Measurements from ENCODE around the gene RPE.

RPE gene

GRCh38 chr2:210022824-210023223 is 20.4 kb downstream of the RPE start:
- H3K36me3 ChIP-seq, result peaks cover 82 to 95% (median 92%) of the 10 kb centered on the region in 3 donors
- H3K27ac ChIP-seq, result no peak overlapping the region
- TF ChIP-seq, protein P1, sequence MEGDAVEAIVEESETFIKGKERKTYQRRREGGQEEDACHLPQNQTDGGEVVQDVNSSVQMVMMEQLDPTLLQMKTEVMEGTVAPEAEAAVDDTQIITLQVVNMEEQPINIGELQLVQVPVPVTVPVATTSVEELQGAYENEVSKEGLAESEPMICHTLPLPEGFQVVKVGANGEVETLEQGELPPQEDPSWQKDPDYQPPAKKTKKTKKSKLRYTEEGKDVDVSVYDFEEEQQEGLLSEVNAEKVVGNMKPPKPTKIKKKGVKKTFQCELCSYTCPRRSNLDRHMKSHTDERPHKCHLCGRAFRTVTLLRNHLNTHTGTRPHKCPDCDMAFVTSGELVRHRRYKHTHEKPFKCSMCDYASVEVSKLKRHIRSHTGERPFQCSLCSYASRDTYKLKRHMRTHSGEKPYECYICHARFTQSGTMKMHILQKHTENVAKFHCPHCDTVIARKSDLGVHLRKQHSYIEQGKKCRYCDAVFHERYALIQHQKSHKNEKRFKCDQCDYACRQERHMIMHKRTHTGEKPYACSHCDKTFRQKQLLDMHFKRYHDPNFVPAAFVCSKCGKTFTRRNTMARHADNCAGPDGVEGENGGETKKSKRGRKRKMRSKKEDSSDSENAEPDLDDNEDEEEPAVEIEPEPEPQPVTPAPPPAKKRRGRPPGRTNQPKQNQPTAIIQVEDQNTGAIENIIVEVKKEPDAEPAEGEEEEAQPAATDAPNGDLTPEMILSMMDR (IDR thresholded peaks at IDR 0.05), result no peak
- H3K9me3 ChIP-seq, result no peaks in the 10 kb centered on the region
- DNase-seq, result no peak
- intact Hi-C loops (cut with DNase I; ENCODE audit: low total_unique reads), result no loop called here
- H3K27me3 ChIP-seq, result no peaks in the 10 kb centered on the region
- H3K4me1 ChIP-seq, result no peaks in the 10 kb centered on the region
- no peak overlapping the region for H3K4me3 ChIP-seq

- intact Hi-C loops (cut with DNase I; ENCODE audit: low total_unique reads), result no loop called here
- H3K36me3 ChIP-seq, result peaks cover 38 to 60% (median 54%) of the 10 kb centered on the region in 3 donors
Observed at GRCh38 chr2:210027608-210028007, 25.2 kb downstream of the RPE start.

GRCh38 chr2:210028178-210028577 is 25.7 kb downstream of the RPE start:
- H3K27me3 ChIP-seq, result no peaks in the 10 kb centered on the region
- intact Hi-C loops (cut with DNase I; ENCODE audit: low total_unique reads), result no loop called here
- H3K4me3 ChIP-seq, result no peak overlapping the region
- DNase-seq, result no peak
- H3K36me3 ChIP-seq, result peaks cover 32 to 55% (median 48%) of the 10 kb centered on the region in 3 donors
- H3K9me3 ChIP-seq, result no peaks in the 10 kb centered on the region
- TF ChIP-seq, protein P1 (IDR thresholded peaks at IDR 0.05), result no peak
- H3K4me1 ChIP-seq, result no peaks in the 10 kb centered on the region
- no peak overlapping the region for H3K27ac ChIP-seq

More at GRCh38 chr2:210027608-210028007, 25.2 kb downstream of the RPE start:
- Histone ChIP-seq H3K27me3 (no peaks in the 10 kb centered on the region), H3K4me3 (no peak overlapping the region), H3K27ac (no peak overlapping the region), H3K9me3 (no peaks in the 10 kb centered on the region), H3K4me1 (no peaks in the 10 kb centered on the region)
- no peak for DNase-seq
- TF ChIP-seq, protein P1 (IDR thresholded peaks at IDR 0.05), result no peak

- Histone ChIP-seq H3K27me3 (no peaks in the 10 kb centered on the region), H3K9me3 (no peaks in the 10 kb centered on the region), H3K36me3 (peaks cover 0 to 14% (median 0%) of the 10 kb centered on the region in 3 donors), H3K4me1 (no peaks in the 10 kb centered on the region), H3K4me3 (no peak overlapping the region), H3K27ac (no peak overlapping the region)
- no peak for DNase-seq
- TF ChIP-seq, protein P1 (IDR thresholded peaks at IDR 0.05), result no peak
- intact Hi-C loops (cut with DNase I; ENCODE audit: low total_unique reads), result no loop called here
Observed at GRCh38 chr2:210034087-210034683, 31.7 kb downstream of the RPE start.

DNA sequence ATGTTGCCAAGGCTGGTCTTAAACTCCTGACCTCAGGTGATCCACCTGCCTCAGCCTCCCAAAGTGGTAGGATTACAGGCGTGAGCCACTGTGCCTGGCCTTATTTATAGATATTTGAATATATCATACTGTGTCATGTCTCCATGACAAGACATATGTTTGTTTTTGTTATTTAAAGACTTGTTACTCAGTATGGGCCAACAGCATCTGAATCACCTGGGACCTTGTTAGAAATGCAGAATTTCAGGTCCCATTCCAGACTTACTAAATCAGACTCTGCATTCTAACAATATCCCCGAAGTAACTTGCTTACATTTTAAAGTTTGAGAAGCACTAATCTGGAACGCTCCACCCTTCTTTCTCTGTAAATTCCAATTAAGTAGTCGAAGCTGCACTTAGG is 33.2 kb downstream of the RPE start:
- no peaks in the 10 kb centered on the region for H3K4me1 ChIP-seq
- H3K36me3 ChIP-seq, result peaks cover 0 to 13% (median 0%) of the 10 kb centered on the region in 3 donors
- H3K27me3 ChIP-seq, result no peaks in the 10 kb centered on the region
- TF ChIP-seq, protein P1 (IDR thresholded peaks at IDR 0.05), result no peak
- H3K9me3 ChIP-seq, result no peaks in the 10 kb centered on the region
- DNase-seq, result no peak
- intact Hi-C loops (cut with DNase I; ENCODE audit: low total_unique reads), result no loop called here
- no peak overlapping the region for H3K4me3 ChIP-seq
- no peak overlapping the region for H3K27ac ChIP-seq

Measured in tibial artery (tissue), 4 donors.